HCT116 (cell line): Measurements from ENCODE around the gene RXRA.

ENCODE experiments used
- JUND ChIP-seq: IDR thresholded peaks from 2 replicates; pipeline ENCODE4 v1.6.1; 2012
- POLR2A ChIP-seq: IDR thresholded peaks from 2 replicates; pipeline ENCODE4 v1.7.0; 2011; ENCODE audit warnings: borderline replicate concordance; ENCODE audit not compliant: insufficient read depth, insufficient read length; ENCODE audit errors: extremely low read depth
- POLR2AphosphoS5 ChIP-seq: IDR thresholded peaks from 2 replicates; pipeline ENCODE4 v1.6.1; 2011; ENCODE audit warnings: mild to moderate bottlenecking, low read depth, low read length, moderate library complexity
- SP1 ChIP-seq: IDR thresholded peaks from 2 replicates; pipeline ENCODE4 v1.6.1; 2012; ENCODE audit warnings: low read depth
- TF ChIP-seq, protein P1 (sequence below), 3 experiments: fragments of 200-600 bp in 1 of 3; sonication (generic) in 1 of 3; IDR thresholded peaks in 2 of 3; conservative IDR thresholded peaks in 1 of 3; 2 replicates each; pipeline ENCODE4 v1.5.1; 2012 to 2017; ENCODE audit warnings: low read depth in 2 of 3, low read length in 2 of 3, antibody characterized with exemption in 1 of 3, borderline replicate concordance in 1 of 3, control low read depth in 1 of 3, mild to moderate bottlenecking in 1 of 3, mixed read lengths in 1 of 3, mixed run types in 1 of 3, moderate library complexity in 1 of 3; ENCODE audit not compliant: insufficient read depth in 1 of 3
- TF ChIP-seq, protein P2 (sequence below): IDR thresholded peaks from 2 replicates; pipeline ENCODE4 v1.6.1; 2012; ENCODE audit warnings: low read depth
- TF ChIP-seq, protein P3 (sequence below): IDR thresholded peaks from 2 replicates; pipeline ENCODE4 v1.6.1; 2012

DNA sequence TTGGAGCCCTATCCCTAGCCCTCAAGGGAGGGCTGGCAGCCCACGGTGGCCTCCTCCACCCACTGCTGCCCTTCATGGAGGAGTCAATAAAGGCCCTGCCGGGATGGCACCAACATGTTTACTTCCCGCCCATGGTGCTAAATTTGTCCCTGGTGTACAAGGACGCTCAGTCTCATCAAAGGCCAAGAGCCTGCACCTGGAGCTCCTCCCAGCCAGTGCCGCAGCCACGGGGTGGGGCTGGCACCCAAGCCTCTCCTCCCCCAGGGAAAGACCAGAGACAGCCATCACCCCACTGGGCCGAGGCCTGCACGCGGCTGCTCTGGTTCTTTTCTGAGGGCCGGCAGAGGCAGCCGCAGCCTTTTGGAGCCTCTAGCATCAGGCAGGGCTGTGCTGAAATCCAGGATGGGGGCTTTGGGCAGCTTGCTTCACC is 34.8 kb upstream of the RXRA start:
- TF ChIP-seq, protein P1, sequence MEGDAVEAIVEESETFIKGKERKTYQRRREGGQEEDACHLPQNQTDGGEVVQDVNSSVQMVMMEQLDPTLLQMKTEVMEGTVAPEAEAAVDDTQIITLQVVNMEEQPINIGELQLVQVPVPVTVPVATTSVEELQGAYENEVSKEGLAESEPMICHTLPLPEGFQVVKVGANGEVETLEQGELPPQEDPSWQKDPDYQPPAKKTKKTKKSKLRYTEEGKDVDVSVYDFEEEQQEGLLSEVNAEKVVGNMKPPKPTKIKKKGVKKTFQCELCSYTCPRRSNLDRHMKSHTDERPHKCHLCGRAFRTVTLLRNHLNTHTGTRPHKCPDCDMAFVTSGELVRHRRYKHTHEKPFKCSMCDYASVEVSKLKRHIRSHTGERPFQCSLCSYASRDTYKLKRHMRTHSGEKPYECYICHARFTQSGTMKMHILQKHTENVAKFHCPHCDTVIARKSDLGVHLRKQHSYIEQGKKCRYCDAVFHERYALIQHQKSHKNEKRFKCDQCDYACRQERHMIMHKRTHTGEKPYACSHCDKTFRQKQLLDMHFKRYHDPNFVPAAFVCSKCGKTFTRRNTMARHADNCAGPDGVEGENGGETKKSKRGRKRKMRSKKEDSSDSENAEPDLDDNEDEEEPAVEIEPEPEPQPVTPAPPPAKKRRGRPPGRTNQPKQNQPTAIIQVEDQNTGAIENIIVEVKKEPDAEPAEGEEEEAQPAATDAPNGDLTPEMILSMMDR (IDR thresholded peaks at IDR 0.05 in 2 of 3, conservative IDR thresholded peaks at IDR 0.05 in 1 of 3; ENCODE audit: borderline replicate concordance in 1 of 3, insufficient read depth in 1 of 3, low read depth in 2 of 3, low read length in 2 of 3), result no peak
- TF ChIP-seq SP1, result no peak
- no peak for TF ChIP-seq POLR2A
- TF ChIP-seq POLR2AphosphoS5, result no peak
- TF ChIP-seq, protein P2, sequence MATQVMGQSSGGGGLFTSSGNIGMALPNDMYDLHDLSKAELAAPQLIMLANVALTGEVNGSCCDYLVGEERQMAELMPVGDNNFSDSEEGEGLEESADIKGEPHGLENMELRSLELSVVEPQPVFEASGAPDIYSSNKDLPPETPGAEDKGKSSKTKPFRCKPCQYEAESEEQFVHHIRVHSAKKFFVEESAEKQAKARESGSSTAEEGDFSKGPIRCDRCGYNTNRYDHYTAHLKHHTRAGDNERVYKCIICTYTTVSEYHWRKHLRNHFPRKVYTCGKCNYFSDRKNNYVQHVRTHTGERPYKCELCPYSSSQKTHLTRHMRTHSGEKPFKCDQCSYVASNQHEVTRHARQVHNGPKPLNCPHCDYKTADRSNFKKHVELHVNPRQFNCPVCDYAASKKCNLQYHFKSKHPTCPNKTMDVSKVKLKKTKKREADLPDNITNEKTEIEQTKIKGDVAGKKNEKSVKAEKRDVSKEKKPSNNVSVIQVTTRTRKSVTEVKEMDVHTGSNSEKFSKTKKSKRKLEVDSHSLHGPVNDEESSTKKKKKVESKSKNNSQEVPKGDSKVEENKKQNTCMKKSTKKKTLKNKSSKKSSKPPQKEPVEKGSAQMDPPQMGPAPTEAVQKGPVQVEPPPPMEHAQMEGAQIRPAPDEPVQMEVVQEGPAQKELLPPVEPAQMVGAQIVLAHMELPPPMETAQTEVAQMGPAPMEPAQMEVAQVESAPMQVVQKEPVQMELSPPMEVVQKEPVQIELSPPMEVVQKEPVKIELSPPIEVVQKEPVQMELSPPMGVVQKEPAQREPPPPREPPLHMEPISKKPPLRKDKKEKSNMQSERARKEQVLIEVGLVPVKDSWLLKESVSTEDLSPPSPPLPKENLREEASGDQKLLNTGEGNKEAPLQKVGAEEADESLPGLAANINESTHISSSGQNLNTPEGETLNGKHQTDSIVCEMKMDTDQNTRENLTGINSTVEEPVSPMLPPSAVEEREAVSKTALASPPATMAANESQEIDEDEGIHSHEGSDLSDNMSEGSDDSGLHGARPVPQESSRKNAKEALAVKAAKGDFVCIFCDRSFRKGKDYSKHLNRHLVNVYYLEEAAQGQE, result no peak
- TF ChIP-seq JUND, result no peak
- TF ChIP-seq, protein P3, sequence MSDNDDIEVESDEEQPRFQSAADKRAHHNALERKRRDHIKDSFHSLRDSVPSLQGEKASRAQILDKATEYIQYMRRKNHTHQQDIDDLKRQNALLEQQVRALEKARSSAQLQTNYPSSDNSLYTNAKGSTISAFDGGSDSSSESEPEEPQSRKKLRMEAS, result no peak
